NK-92 treated with Interleukin-12 subunit alpha and Interleukin-12 subunit beta, amount 100 ng/mL, for 24 hours (cell line): ENCODE results near the gene THBS2.

Experiments
- DNase-seq: peaks from one replicate; lab custom pipeline; 2025; lab: John Stamatoyannopoulos, UW

Gene THBS2

GRCh38 chr6:169249057-169249456 is 4.6 kb downstream of the THBS2 start:
- no peak for DNase-seq

DNA sequence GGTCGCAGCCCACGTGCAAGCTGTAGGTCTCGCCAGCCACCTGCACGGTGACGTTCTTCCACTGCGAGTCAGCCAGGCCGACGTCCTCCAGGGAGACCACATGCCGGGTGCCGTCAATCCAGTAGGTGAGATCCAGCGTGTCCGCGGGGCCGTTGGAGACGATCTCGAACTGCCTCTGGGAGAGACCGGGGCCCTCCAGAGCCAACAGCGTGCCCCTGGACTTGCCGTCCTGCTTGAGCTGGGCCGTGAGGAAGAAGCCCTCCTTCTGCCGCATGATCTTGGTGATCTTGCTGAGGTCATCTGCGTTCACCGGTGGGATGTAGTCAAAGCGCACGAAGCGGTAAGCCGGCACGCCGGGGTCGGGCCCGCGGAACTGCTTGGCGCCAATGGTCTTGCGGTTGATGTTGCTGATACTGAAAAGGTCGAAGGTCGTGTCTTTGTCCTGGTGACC is 5.1 kb downstream of the THBS2 start:
- no peak for DNase-seq

- DNase-seq: no peak
Measured at GRCh38 chr6:169247991-169248390, 5.7 kb downstream of the THBS2 start.

DNA sequence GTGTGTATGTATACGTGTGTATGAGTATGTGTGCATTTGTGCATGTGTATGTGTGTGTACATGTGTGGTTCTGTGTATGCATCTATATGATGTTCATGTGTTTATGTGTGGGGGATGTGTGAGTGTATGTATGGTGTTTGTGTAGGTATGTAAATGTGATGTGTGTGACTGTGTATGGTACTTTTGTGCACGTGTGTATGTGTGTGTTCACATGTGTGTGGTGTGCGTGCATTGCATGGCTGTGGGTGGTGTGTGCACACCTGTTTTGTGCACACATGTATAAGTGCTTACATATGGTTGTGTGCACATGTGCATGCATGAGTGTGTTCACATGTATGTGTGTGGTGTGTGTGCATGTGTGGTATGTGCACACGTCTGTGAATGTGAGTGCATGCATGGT is 6.2 kb downstream of the THBS2 start:
- DNase-seq: no peak

GRCh38 chr6:169246445-169246844 is 7.2 kb downstream of the THBS2 start:
- DNase-seq: no peak

DNA sequence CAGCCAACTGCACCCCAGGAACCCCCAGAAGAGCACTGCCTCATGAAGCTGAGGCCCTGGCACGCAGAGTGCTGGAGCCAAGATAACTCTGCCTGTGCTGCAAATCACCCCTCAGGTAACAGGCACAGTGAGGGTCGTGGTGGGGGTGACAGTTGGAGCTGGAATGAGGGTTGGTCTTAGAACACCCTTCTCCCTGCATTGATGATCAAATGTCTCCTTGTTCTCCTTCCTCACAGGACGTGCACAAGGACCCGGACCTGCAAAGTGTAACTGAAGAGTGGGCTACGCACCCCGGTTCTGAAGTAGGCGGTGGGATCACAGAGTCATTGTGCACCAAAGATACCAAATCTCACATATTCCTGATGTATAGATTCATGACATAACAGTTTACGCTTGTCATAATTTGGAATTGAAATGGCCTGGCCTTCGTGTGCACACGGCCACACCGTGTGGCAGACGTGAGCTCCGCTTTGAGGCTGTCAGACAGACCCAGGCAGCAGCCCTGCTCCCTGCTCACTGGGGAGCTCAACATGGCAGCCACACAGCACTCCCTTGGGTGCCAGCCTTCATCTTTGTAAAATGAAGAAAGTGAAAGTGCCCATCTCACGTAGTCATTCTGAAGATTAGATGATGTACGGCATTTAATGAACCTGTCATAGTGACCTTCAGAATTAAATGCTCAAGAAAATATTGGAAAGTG is 8.8 kb downstream of the THBS2 start:
- no peak for DNase-seq

DNA sequence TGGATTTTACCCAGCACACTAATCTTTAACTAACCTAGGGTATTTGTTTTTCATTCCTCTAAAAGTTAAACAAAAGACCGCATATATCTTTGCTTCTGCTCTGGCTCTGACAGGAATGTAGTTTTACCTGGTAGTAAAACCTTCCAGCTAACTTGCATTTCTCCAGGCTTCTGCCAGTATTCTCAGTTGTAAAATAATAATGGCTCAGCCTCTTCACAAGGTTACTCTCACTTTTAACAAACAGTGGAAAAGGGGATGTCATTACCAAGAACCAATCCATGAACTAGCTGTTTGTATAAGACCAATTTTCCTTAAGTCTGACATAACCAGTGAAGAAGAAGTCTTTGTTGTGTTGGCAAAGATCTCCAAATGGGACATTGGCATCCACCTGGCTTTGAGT is 10.0 kb downstream of the THBS2 start:
- no peak for DNase-seq

- DNase-seq: no peak
Measured at GRCh38 chr6:169243186-169243585, 10.5 kb downstream of the THBS2 start.

GRCh38 chr6:169241688-169242350 is 11.8 kb downstream of the THBS2 start:
- no peak for DNase-seq

- no peak for DNase-seq
Measured at GRCh38 chr6:169240591-169241390, 12.9 kb downstream of the THBS2 start.

GRCh38 chr6:169240125-169240524 is 13.5 kb downstream of the THBS2 start:
- no peak for DNase-seq

- DNase-seq: no peak
Measured at GRCh38 chr6:169239181-169239580, 14.5 kb downstream of the THBS2 start.

DNA sequence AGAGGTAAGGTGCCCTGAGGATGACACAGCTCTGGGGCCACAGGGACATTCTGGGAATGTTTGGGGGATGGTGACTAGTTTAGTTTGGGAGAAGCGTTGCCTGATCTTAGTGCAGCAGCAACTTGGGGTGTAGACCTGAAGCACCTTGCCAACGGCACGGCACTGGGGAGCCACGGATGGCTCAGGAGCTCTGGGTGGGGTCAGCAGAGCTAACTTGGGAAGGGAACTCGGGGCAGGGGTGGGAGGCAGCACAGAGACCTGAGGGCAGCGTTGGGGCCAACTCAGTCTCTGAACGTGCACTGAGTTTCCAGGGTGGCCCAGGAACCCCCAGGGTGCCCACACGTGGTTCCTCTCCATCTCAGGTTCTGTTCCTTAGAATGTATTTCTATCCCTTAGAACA is 14.9 kb downstream of the THBS2 start:
- no peak for DNase-seq

- DNase-seq: no peak
Measured at GRCh38 chr6:169237496-169238134, 16.0 kb downstream of the THBS2 start.

DNA sequence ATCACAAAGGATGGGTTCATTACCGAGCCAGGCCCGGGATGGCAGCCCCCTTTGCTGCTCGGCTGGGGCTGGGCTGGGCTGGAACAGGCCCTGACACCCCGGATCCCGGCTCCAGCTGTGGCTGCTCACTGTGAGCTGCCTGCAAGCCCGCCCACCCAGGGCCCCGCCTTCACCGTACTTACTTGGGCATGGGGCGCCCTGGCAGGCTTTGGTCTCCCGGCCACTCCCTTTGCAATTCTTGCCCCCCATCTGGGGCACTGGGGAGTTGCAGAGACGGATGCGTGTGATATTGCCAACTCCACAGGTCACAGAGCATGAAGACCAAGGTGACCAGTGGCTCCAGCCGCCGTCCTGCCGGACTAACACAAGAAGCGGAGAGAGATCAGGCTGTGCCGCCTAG is 16.7 kb downstream of the THBS2 start:
- DNase-seq: no peak

DNA sequence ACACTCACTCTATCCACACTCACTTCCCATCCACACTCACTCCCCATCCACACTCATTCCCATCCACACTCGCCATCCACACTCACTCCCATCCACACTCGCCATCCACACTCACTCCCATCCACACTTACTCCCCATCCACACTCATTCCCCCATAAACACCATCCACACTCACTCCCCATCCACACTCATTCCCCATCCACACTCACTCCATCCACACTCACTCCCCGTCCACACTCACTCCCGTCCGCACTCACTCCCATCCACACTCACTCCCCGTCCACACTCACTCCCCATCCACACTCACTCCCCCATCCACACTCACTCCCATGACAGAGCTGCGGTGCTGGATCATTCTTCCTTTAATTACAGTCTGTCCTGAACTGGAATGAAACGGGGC is 17.1 kb downstream of the THBS2 start:
- DNase-seq: no peak

- DNase-seq: no peak
Measured at GRCh38 chr6:169235286-169235685, 18.4 kb downstream of the THBS2 start.

DNA sequence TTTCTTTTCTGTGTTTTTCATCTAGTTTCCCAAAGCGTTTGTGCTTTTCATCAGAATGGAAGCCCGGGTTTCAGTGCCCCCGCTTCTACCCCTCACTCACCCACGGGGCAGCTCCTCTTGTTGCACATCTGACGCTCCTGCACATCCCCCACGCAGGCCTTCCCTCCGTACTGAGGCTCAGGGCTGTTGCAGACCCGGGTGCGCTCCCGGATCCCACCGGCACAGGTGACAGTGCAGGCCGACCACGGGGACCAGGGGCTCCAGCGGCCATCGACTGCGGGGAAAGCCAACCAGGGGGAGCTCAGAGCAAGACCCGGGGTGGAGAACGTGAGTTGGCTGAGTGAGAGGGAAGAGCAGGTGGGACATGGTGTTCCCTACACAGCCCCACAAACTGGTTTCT is 19.0 kb downstream of the THBS2 start:
- no peak for DNase-seq

GRCh38 chr6:169233832-169234231 is 19.8 kb downstream of the THBS2 start:
- DNase-seq: no peak

DNA sequence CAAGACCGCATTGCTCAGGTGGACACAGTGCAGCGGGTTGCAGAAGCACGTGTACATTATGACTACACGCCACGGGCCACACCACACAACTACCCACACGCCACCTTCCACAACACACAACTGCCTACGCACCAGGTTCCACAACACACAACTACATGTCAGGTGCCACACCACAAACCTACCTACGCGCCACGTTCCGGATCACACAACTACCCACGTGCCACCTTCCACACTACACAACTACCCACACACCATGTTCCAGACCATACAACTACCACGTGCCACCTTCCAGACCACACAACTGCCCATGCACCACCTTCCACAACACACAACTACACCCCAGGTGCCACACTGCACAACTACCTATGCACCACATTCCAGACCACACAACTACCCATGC is 20.5 kb downstream of the THBS2 start:
- no peak for DNase-seq

DNA sequence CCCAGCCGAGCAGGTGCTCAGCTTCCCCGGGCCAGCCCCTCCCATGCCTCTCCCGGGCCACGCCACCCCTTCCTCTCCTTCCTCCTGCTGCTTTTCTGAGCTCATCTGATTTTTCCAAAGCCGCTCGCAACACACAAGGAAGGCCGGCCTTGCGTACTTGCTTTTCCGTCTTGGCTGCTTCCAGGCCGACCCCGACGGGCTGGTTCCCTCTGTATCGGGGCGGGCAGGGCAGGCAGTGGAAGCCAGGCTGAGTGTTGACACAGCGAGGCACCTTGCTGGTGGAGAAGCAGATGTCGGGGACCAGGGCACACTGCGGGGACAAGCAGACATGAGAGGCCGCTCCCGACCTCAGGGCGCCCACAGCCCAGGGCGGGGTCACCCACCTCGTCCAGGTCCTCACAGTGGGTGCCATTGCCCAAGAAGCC is 21.1 kb downstream of the THBS2 start:
- DNase-seq: no peak

DNA sequence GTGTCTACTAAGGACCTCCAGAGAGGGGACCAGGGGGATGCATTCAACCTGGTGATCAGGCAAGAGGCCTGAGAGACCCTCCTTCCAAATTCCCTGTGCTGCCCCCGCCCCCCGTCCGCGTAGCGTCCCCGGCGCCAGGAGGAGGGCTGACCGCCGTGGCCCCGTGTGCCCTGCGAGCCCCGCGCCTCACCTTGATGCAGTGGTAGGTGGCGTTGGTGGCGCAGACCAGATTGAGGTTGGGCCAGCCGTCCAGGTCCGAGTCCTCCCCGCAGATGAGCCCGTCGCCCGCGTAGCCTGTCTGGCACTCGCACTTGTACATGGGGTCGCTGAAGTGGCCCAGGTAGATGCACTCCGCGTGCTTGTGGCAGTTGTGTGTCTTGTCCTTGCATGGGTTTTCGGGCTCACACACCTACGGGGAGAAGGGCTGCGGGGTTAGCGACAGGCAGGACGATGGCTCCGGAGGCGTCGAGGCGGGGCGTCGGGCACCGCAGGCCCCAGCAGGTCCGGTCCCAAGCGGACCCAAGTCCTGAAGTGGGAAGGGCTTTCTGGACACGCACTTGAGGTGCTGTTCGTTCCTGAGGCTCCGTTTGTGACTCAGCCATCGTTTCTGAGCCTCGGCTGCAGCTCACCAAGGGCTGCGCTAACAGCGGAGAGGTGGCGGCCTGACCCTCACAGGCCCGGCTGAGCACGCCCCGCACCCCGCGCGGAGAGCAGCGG is 21.7 kb downstream of the THBS2 start:
- no peak for DNase-seq
